NCI-H2081 treated with DMSO at 0.1 percent for 48 hours (cell line): ENCODE measurements around the gene TSPAN18.

Source experiments
- DNase-seq: peaks from one replicate; lab custom pipeline; 2025; lab: John Stamatoyannopoulos, UW

Gene TSPAN18

GRCh38 chr11:44759743-44760476 lies 33.1 kb downstream of the TSPAN18 start:
- no peak for DNase-seq

GRCh38 chr11:44760477-44760872 lies 33.7 kb downstream of the TSPAN18 start:
- no peak for DNase-seq

GRCh38 chr11:44760917-44761550 lies 34.3 kb downstream of the TSPAN18 start:
- no peak for DNase-seq

- no peak for DNase-seq
Measured at GRCh38 chr11:44761551-44761961, 34.8 kb downstream of the TSPAN18 start.

GRCh38 chr11:44763121-44763820 lies 36.5 kb downstream of the TSPAN18 start:
- no peak for DNase-seq

- no peak for DNase-seq
Measured at GRCh38 chr11:44764583-44764982, 37.8 kb downstream of the TSPAN18 start.

- DNase-seq = no peak
Measured at GRCh38 chr11:44765026-44765595, 38.3 kb downstream of the TSPAN18 start.

- DNase-seq = no peak
Measured at GRCh38 chr11:44765676-44766075, 38.9 kb downstream of the TSPAN18 start.

GRCh38 chr11:44766112-44766971 lies 39.6 kb downstream of the TSPAN18 start:
- DNase-seq = no peak

- no peak for DNase-seq
Measured at GRCh38 chr11:44766972-44767278, 40.2 kb downstream of the TSPAN18 start.

- DNase-seq = no peak
Measured at GRCh38 chr11:44767421-44767820, 40.7 kb downstream of the TSPAN18 start.

- DNase-seq = no peak
Measured at GRCh38 chr11:44770401-44770800, 43.6 kb downstream of the TSPAN18 start.

- DNase-seq = no peak
Measured at GRCh38 chr11:44771252-44771734, 44.5 kb downstream of the TSPAN18 start.

GRCh38 chr11:44771841-44772240 lies 45.1 kb downstream of the TSPAN18 start:
- DNase-seq = no peak

- DNase-seq = no peak
Measured at GRCh38 chr11:44773351-44773965, 46.7 kb downstream of the TSPAN18 start.

- no peak for DNase-seq
Measured at GRCh38 chr11:44774108-44774507, 47.3 kb downstream of the TSPAN18 start.

- DNase-seq = no peak
Measured at GRCh38 chr11:44774731-44775130, 48.0 kb downstream of the TSPAN18 start.

GRCh38 chr11:44775366-44775984 lies 48.7 kb downstream of the TSPAN18 start:
- no peak for DNase-seq

- DNase-seq = no peak
Measured at GRCh38 chr11:44775985-44776446, 49.3 kb downstream of the TSPAN18 start.

- no peak for DNase-seq
Measured at GRCh38 chr11:44776551-44777208, 49.9 kb downstream of the TSPAN18 start.
